ENCODE data around the gene PDLIM7. TPM values are rescaled to one million over a fixed set of nuclear protein-coding genes. Genes with fewer than 3 reads are reported as not detected.
A peak's percentile ranks its signal among the peaks of the same experiment; 100 is the strongest.

The PDLIM7 gene
- total and polyA plus RNA-seq, 10 of the 15 experiments (the other 5 are each of a cell fraction or from before 2014, with no cell fraction given): 0.82 to 36.6 (median 19.3) TPM

GRCh38 chr5:177511181-177511580 is 13.8 kb upstream of the PDLIM7 start:
- in situ Hi-C loops (cut with MboI): no loop called here
- H2AFZ ChIP-seq (ENCODE audit: control insufficient read depth, low read depth, low read length): peak overlapping the region; percentile 69; the same call in 1 of the 2 replicates
- H3K9me3 ChIP-seq (replicated peaks; ENCODE audit: control insufficient read depth, insufficient read depth, low read length): no peaks in the 10 kb centered on the region
- peak overlapping the region; percentile 97 for H3K4me2 ChIP-seq (ENCODE audit: control insufficient read depth, insufficient read depth)
- no peak overlapping the region for H3K4me3 ChIP-seq
- no peak for TF ChIP-seq KDM1A (IDR thresholded peaks at IDR 0.05; ENCODE audit: borderline replicate concordance)
- no peak for TF ChIP-seq NFYB (IDR thresholded peaks at IDR 0.05; ENCODE audit: insufficient read depth, low read depth, low read length)
- TF ChIP-seq SREBF2 (IDR thresholded peaks at IDR 0.05; ENCODE audit: low read length): no peak
- TF ChIP-seq POU2F2 (IDR thresholded peaks at IDR 0.05; ENCODE audit: borderline replicate concordance, low read depth, low read length): no peak
- TF ChIP-seq NR2F1 (conservative IDR thresholded peaks at IDR 0.05): 0 out of 2 replicates have a peak, but pooled peaks have one; percentile 13
- H3K36me3 ChIP-seq (ENCODE audit: control insufficient read depth in 2 of 2, insufficient read depth in 2 of 2, low read length in 1 of 2): peaks cover 17 to 37% of the 10 kb centered on the region in 2 experiments; a peak in 3 of 4 replicates
- no TSS peak for BruUV-seq (replicated peaks)
- POLR2A ChIA-PET: interaction anchor here (0.8 to 2.3 kb wide), 5 partner anchors 10 to 81 kb away, joined by 3 to 10 read pairs (median 3); partner anchors contain the start of genes PDLIM7 and TMED9
- H3K27ac ChIP-seq (ENCODE audit: control insufficient read depth, insufficient read depth): peak overlapping the region; percentile 87
- FAIRE-seq (no peak), DNase-seq (ENCODE audit: low read depth, low spot score) (no peak), ATAC-seq (no peak)
- RAD21 ChIA-PET (ENCODE audit: unreplicated experiment): interaction anchor here (1.1 to 1.8 kb wide), 2 partner anchors 56 to 107 kb away, joined by 3 to 8 read pairs; no protein-coding TSS in a partner anchor
- no peaks in the 10 kb centered on the region for H3K27me3 ChIP-seq (replicated peaks in 1 of 2; ENCODE audit: control insufficient read depth in 2 of 2, insufficient read depth in 2 of 2, low read length in 1 of 2)
- 40% methylated on average over 5 of the region's 5 CpGs for WGBS (ENCODE audit: insufficient coverage, insufficient replicate concordance, low lambda C conversion rate, missing lambda C conversion rate)
- peaks cover 49% of the 10 kb centered on the region for H3K4me1 ChIP-seq (ENCODE audit: control insufficient read depth, insufficient read depth, low read length)
- peaks cover 51% of the 10 kb centered on the region for H3K79me2 ChIP-seq (ENCODE audit: control insufficient read depth, insufficient read depth, low read length)
- H3K9ac ChIP-seq (ENCODE audit: control insufficient read depth, insufficient read depth, low read length): peak overlapping the region; percentile 90
- CTCF ChIA-PET: interaction anchor here (3.2 to 6.2 kb wide), 4 partner anchors 10 to 56 kb away, joined by 17 to 38 read pairs (median 32); partner anchors contain the start of gene PDLIM7
- intact Hi-C loops (cut with micrococcal nuclease; ENCODE audit: unreplicated experiment): no loop called here
- H4K20me1 ChIP-seq (ENCODE audit: control insufficient read depth, insufficient read depth): no peaks in the 10 kb centered on the region
- SMC1A ChIA-PET (ENCODE audit: uncharacterized antibody, unreplicated experiment): interaction anchor here (0.8 to 1.8 kb wide), 4 partner anchors 13 to 122 kb away, joined by 3 to 6 read pairs (median 4); partner anchors contain the start of gene PDLIM7

DNA sequence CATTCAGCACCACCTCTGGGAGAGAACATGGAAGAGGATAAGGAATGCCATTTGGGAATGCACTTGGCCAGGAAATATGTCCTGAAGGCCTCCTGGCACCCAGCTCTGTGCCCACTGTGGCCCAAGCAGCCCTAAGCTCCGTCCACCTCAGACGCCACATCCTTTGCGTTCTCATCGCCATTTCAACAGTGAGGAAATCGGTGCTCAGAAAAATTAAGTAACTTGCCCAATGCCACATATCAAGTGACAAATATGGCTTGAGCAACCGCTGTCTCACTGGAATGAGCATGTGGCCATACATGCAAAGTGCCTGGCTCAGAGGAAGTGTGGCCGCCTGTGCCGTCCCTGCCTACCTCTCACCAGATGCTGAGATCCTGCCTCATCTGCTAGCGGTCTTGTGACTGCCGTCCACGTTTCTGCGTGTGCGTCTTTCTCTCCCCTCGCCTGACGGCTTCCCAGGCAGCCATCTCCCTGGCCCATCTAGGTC is 13.2 kb upstream of the PDLIM7 start:
- in situ Hi-C loops (cut with MboI): no loop called here
- Histone ChIP-seq H3K4me1 (ENCODE audit: control insufficient read depth, insufficient read depth, low read length) (peaks cover 47% of the 10 kb centered on the region), H3K9me3 (replicated peaks; ENCODE audit: control insufficient read depth, insufficient read depth, low read length) (no peaks in the 10 kb centered on the region), H3K27me3 (replicated peaks in 1 of 2; ENCODE audit: control insufficient read depth in 2 of 2, insufficient read depth in 2 of 2, low read length in 1 of 2) (no peaks in the 10 kb centered on the region), H4K20me1 (ENCODE audit: control insufficient read depth, insufficient read depth) (no peaks in the 10 kb centered on the region), H3K27ac (ENCODE audit: control insufficient read depth, insufficient read depth) (peak overlapping the region; percentile 87), H3K36me3 (ENCODE audit: control insufficient read depth in 2 of 2, insufficient read depth in 2 of 2, low read length in 1 of 2) (peaks cover 16 to 37% of the 10 kb centered on the region in 2 experiments; a peak in 3 of 4 replicates), H3K4me3 (peak overlapping the region; percentile 87; the same call in 1 of the 2 replicates), H3K9ac (ENCODE audit: control insufficient read depth, insufficient read depth, low read length) (peak overlapping the region; percentile 90), H3K79me2 (ENCODE audit: control insufficient read depth, insufficient read depth, low read length) (peaks cover 45% of the 10 kb centered on the region), H2AFZ (ENCODE audit: control insufficient read depth, low read depth, low read length) (peak overlapping the region; percentile 69), H3K4me2 (ENCODE audit: control insufficient read depth, insufficient read depth) (peak overlapping the region; percentile 97)
- BruUV-seq (replicated peaks): no TSS peak
- CTCF ChIA-PET: interaction anchor here (0.9 to 6.2 kb wide), 12 partner anchors 10 to 159 kb away, joined by 3 to 38 read pairs (median 4); partner anchors contain the start of genes LMAN2, PDLIM7 and TMED9
- peak; percentile 58 for ATAC-seq
- 7% methylated on average over 15 of the region's 15 CpGs for WGBS (ENCODE audit: insufficient coverage, insufficient replicate concordance, low lambda C conversion rate, missing lambda C conversion rate)
- POLR2A ChIA-PET: interaction anchor here (0.5 to 2.3 kb wide), 7 partner anchors 9 to 384 kb away, joined by 3 to 10 read pairs (median 3); partner anchors contain the start of genes PDLIM7 and TMED9
- peak; percentile 79 for FAIRE-seq
- no peak for DNase-seq (ENCODE audit: low read depth, low spot score)
- intact Hi-C loops (cut with micrococcal nuclease; ENCODE audit: unreplicated experiment): no loop called here
- RAD21 ChIA-PET (ENCODE audit: unreplicated experiment): interaction anchor here (0.6 to 1.8 kb wide), 6 partner anchors 9 to 121 kb away, joined by 3 to 11 read pairs (median 4); partner anchors contain the start of gene PDLIM7
- SMC1A ChIA-PET (ENCODE audit: uncharacterized antibody, unreplicated experiment): interaction anchor here (0.6 to 1.8 kb wide), 7 partner anchors 8 to 359 kb away, joined by 3 to 9 read pairs (median 4); partner anchors contain the start of gene PDLIM7
- TF ChIP-seq EZH2 (IDR thresholded peaks at IDR 0.05; ENCODE audit: borderline replicate concordance, control insufficient read depth, low read depth, low read length) (no peak), CREM (IDR thresholded peaks at IDR 0.05; ENCODE audit: low read depth) (no peak), NR2C2 (IDR thresholded peaks at IDR 0.05; ENCODE audit: borderline replicate concordance, control insufficient read depth, insufficient read length, low read depth) (no peak), ZNF24 (IDR thresholded peaks at IDR 0.05) (no peak), POU2F2 (IDR thresholded peaks at IDR 0.05; ENCODE audit: borderline replicate concordance, low read depth, low read length) (peak; percentile 89; the same call in 2 of the 3 replicates), KAT2A (conservative IDR thresholded peaks at IDR 0.05; ENCODE audit: control insufficient read depth, low read depth, low read length) (no peak)
- TF ChIP-seq, protein P1, sequence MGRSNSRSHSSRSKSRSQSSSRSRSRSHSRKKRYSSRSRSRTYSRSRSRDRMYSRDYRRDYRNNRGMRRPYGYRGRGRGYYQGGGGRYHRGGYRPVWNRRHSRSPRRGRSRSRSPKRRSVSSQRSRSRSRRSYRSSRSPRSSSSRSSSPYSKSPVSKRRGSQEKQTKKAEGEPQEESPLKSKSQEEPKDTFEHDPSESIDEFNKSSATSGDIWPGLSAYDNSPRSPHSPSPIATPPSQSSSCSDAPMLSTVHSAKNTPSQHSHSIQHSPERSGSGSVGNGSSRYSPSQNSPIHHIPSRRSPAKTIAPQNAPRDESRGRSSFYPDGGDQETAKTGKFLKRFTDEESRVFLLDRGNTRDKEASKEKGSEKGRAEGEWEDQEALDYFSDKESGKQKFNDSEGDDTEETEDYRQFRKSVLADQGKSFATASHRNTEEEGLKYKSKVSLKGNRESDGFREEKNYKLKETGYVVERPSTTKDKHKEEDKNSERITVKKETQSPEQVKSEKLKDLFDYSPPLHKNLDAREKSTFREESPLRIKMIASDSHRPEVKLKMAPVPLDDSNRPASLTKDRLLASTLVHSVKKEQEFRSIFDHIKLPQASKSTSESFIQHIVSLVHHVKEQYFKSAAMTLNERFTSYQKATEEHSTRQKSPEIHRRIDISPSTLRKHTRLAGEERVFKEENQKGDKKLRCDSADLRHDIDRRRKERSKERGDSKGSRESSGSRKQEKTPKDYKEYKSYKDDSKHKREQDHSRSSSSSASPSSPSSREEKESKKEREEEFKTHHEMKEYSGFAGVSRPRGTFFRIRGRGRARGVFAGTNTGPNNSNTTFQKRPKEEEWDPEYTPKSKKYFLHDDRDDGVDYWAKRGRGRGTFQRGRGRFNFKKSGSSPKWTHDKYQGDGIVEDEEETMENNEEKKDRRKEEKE (IDR thresholded peaks at IDR 0.05): no peak
- TF ChIP-seq, protein P2, sequence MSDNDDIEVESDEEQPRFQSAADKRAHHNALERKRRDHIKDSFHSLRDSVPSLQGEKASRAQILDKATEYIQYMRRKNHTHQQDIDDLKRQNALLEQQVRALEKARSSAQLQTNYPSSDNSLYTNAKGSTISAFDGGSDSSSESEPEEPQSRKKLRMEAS (IDR thresholded peaks at IDR 0.05; ENCODE audit: low read depth, low read length): no peak; the same call in 1 of the 2 replicates

Measured in GM12878 (cell line).